Neuron (in vitro differentiated cells): ENCODE measurements around the gene PPM1G.
"Not testable (repeated sequence)": the region's sequence is repeated elsewhere in the genome, so short reads cannot be mapped to it uniquely, and the experiment has no call there.

Experiments
- H2AFZ ChIP-seq: one replicate; pipeline ENCODE4 v1.6.1; 2013; ENCODE audit warnings: low read depth, mild to moderate bottlenecking, inconsistent platforms, low read length, moderate library complexity
- H3K27me3 ChIP-seq: one replicate; pipeline ENCODE4 v1.6.1; 2013; ENCODE audit warnings: low read length; ENCODE audit not compliant: insufficient read depth
- H3K36me3 ChIP-seq: one replicate; pipeline ENCODE4 v1.6.1; 2013; ENCODE audit warnings: low read length; ENCODE audit not compliant: insufficient read depth
- H3K4me1 ChIP-seq: one replicate; pipeline ENCODE4 v1.6.1; 2013; ENCODE audit warnings: low read length; ENCODE audit not compliant: insufficient read depth
- H3K4me3 ChIP-seq: 2 replicates; pipeline ENCODE4 v1.5.1; 2013; ENCODE audit warnings: mild to moderate bottlenecking, low read length, moderate library complexity
- H3K9me3 ChIP-seq: one replicate; pipeline ENCODE4 v1.6.1; 2013; ENCODE audit warnings: low read length

PPM1G gene

GRCh38 chr2:27356056-27356381 is 53.4 kb downstream of the PPM1G start:
- no peaks in the 10 kb centered on the region for H3K36me3 ChIP-seq
- H2AFZ ChIP-seq: peak overlapping the region; percentile 24
- H3K4me1 ChIP-seq: peaks cover 9% of the 10 kb centered on the region
- H3K9me3 ChIP-seq: no peaks in the 10 kb centered on the region
- peak overlapping the region; percentile 84 for H3K4me3 ChIP-seq
- H3K27me3 ChIP-seq: no peaks in the 10 kb centered on the region

DNA sequence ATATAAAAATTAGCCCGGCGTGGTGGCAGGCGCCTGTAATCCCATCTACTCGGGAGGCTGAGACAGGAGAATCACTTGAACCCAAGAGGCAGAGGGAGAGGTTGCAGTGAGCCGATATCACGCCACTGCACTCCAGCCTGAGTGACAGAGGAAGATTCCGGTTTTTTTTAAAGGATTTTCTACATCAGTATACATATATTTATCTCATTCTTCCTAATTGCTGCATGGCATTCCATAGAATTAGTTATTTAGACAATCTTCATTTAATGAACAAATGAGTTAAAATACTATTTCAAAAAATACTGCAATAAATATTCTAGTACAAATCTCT is 54.8 kb downstream of the PPM1G start:
- H3K27me3 ChIP-seq: no peaks in the 10 kb centered on the region
- H2AFZ ChIP-seq: no peak overlapping the region
- H3K36me3 ChIP-seq: no peaks in the 10 kb centered on the region
- H3K9me3 ChIP-seq: no peaks in the 10 kb centered on the region
- H3K4me3 ChIP-seq: no peak overlapping the region
- peaks cover 9% of the 10 kb centered on the region for H3K4me1 ChIP-seq

- H3K27me3 ChIP-seq: no peaks in the 10 kb centered on the region
- no peak overlapping the region for H2AFZ ChIP-seq
- H3K36me3 ChIP-seq: peaks cover 2% of the 10 kb centered on the region
- H3K4me1 ChIP-seq: peaks cover 9% of the 10 kb centered on the region
- no peaks in the 10 kb centered on the region for H3K9me3 ChIP-seq
- no peak overlapping the region for H3K4me3 ChIP-seq
Measured at GRCh38 chr2:27353762-27354596, 55.4 kb downstream of the PPM1G start.

GRCh38 chr2:27353386-27353761 is 56.0 kb downstream of the PPM1G start:
- H3K9me3 ChIP-seq, H3K36me3 ChIP-seq, H3K4me3 ChIP-seq, H3K27me3 ChIP-seq, H2AFZ ChIP-seq, H3K4me1 ChIP-seq: not testable (repeated sequence)

DNA sequence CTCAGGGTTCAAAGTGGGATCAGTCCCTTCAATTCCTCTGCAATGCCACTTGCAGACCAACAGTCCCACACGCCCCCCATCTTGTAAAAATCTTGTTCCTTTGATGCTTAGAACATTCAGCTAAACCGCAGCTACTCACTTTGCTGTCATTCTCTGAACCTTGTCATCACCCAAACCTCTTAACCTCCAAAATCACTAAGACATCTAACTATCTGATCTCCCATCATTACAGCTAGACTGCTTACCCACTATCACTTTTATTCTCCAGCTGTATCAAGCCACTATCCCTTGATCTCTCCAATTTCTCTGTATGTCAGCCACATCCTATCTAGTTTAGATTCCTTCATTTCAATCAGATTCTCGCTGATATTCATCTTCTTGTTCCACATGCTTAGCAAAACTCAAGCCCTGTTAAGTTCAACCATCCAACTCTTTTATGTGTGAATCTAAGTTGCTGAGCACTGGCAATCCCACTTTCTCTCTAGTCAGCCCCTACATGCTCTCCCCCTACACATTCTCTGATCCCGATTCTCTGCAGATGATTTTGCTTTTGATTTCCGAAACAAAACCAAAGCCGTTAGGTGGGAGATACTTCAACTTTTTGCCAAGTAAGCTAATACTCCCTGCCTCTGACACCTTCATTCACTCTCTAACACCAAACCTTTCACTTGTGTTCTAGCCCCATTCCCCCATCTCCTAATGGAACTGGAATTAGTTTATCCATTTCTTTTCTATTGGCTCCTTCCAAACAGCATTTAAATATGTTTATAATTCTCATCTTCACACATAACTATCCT is 57.4 kb downstream of the PPM1G start:
- Histone ChIP-seq H3K4me3 (no peak overlapping the region), H2AFZ (no peak overlapping the region), H3K4me1 (peaks cover 4% of the 10 kb centered on the region), H3K36me3 (peaks cover 4% of the 10 kb centered on the region), H3K9me3 (no peaks in the 10 kb centered on the region), H3K27me3 (no peaks in the 10 kb centered on the region)

- H3K27me3 ChIP-seq: no peaks in the 10 kb centered on the region
- no peak overlapping the region for H3K4me3 ChIP-seq
- H3K9me3 ChIP-seq: no peaks in the 10 kb centered on the region
- H3K4me1 ChIP-seq: no peaks in the 10 kb centered on the region
- H3K36me3 ChIP-seq: peaks cover 4% of the 10 kb centered on the region
- H2AFZ ChIP-seq: no peak overlapping the region
Measured at GRCh38 chr2:27350106-27350693, 59.2 kb downstream of the PPM1G start.

GRCh38 chr2:27347641-27348040 is 61.8 kb downstream of the PPM1G start:
- Histone ChIP-seq H3K4me1 (no peaks in the 10 kb centered on the region), H3K36me3 (peaks cover 14% of the 10 kb centered on the region), H2AFZ (no peak overlapping the region), H3K27me3 (no peaks in the 10 kb centered on the region), H3K4me3 (no peak overlapping the region), H3K9me3 (no peaks in the 10 kb centered on the region)

- Histone ChIP-seq H3K9me3 (no peaks in the 10 kb centered on the region), H3K4me1 (no peaks in the 10 kb centered on the region), H3K27me3 (no peaks in the 10 kb centered on the region), H2AFZ (no peak overlapping the region), H3K36me3 (peaks cover 71% of the 10 kb centered on the region), H3K4me3 (no peak overlapping the region)
Measured at GRCh38 chr2:27336173-27336572, 73.2 kb downstream of the PPM1G start.

DNA sequence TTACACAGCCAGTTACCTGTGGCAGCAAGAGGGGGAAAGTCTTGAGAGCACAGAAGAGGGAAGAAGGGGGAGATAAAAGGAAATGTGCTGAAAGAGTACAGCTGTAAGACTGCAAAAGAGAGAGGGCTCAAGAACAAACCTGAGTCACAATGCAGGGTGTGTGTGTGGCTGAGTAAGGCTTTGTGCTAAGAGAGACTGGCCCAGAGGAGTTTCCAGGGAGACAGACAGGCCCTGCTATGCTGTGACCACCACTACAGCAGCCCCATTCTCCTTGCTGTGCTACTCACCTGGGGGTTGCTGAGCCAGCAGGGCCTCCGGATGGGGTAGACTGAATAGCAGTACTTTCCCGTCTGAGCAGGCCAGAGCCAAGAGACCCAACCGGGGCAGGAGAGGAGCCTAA is 74.1 kb downstream of the PPM1G start:
- H3K9me3 ChIP-seq: no peaks in the 10 kb centered on the region
- H3K36me3 ChIP-seq: peaks cover 68% of the 10 kb centered on the region
- H3K4me3 ChIP-seq: no peak overlapping the region
- H2AFZ ChIP-seq: no peak overlapping the region
- H3K27me3 ChIP-seq: no peaks in the 10 kb centered on the region
- no peaks in the 10 kb centered on the region for H3K4me1 ChIP-seq
